HepG2 (cell line): ENCODE data around the gene GTF2I. TPM values are rescaled to one million over a fixed set of nuclear protein-coding genes. Genes with fewer than 3 reads are reported as not detected.
A peak's percentile ranks its signal among the peaks of the same experiment; 100 is the strongest.

Experiments
- CBFB ChIP-seq: sonication (generic); formaldehyde crosslinking; IDR thresholded peaks from 2 replicates; pipeline ENCODE4 v1.4.0; 2020; ENCODE audit warnings: missing genetic modification reagents
- IKZF1 ChIP-seq: fragments of 450-650 bp; IDR thresholded peaks from 2 replicates; pipeline ENCODE4 v1.7.1; 2016
- RBAK ChIP-seq: sonication (generic); formaldehyde crosslinking; IDR thresholded peaks from 2 replicates; pipeline ENCODE4 v1.5.1; 2020; ENCODE audit warnings: mild to moderate bottlenecking, missing genetic modification reagents
- SNAPC5 ChIP-seq: sonication (generic); formaldehyde crosslinking; IDR thresholded peaks from 2 replicates; pipeline ENCODE4 v1.8.1; 2023; ENCODE audit warnings: mild to moderate bottlenecking, missing genetic modification reagents, borderline replicate concordance
- ZBTB33 ChIP-seq: sonication (generic); formaldehyde crosslinking; IDR thresholded peaks from 2 replicates; pipeline ENCODE4 v1.4.0; 2020; ENCODE audit warnings: missing genetic modification reagents
- ZBTB38 ChIP-seq: sonication (generic); formaldehyde crosslinking; IDR thresholded peaks from 2 replicates; pipeline ENCODE4 v1.5.1; 2020; ENCODE audit warnings: mild to moderate bottlenecking, missing genetic modification reagents
- ZSCAN31 ChIP-seq: sonication (generic); formaldehyde crosslinking; IDR thresholded peaks from 2 replicates; pipeline ENCODE4 v1.5.0; 2020; ENCODE audit warnings: low read depth, mild to moderate bottlenecking, missing genetic modification reagents
- polyA plus RNA-seq, 8 experiments: library from polyadenylated mRNA; depleted of rRNA in 3 of 8; stranded (reverse) in 7 of 8; unstranded in 1 of 8; fragments of >200 nt; fragmentation: Illumina TruSeq in 4 of 8; extraction: Trizol in 4 of 8; gene quantifications; 2 replicates each; pipeline versions ENCODE4 v1.2.1 to v1.2.3, GENCODE V29; 2011 to 2016; ENCODE audit warnings: low read depth in 4 of 8, missing spikeins in 1 of 8, mixed read lengths in 1 of 8; ENCODE audit not compliant: insufficient read depth in 1 of 8
- total RNA-seq, 5 experiments: library from RNA; depleted of rRNA; stranded (reverse); fragments of >200 nt; fragmentation: Illumina TruSeq; extraction: Trizol; gene quantifications; 2 replicates each; pipeline ENCODE4 v1.2.3, GENCODE V29; 2016; ENCODE audit warnings: low read depth in 1 of 5
- TF ChIP-seq, protein P1 (sequence below): sonication (generic); formaldehyde crosslinking; IDR thresholded peaks from 2 replicates; pipeline ENCODE4 v1.5.1; 2020; ENCODE audit warnings: mild to moderate bottlenecking, missing genetic modification reagents, moderate library complexity
- TF ChIP-seq, protein P2 (sequence below): IDR thresholded peaks from 2 replicates; pipeline ENCODE4 v1.6.1; 2016; ENCODE audit warnings: low read depth

Gene GTF2I
- total and polyA plus RNA-seq, 2 of the 13 experiments (the other 11 are each of a cell fraction or from before 2014, with no cell fraction given): 74.6 to 125 TPM

GRCh38 chr7:74619235-74619860, 38.2 kb upstream of the GTF2I start (continued):
- TF ChIP-seq ZBTB33 (CRISPR knock-in tag) (no peak), ZSCAN31 (CRISPR knock-in tag) (no peak), SNAPC5 (CRISPR knock-in tag) (no peak), ZBTB38 (CRISPR knock-in tag) (peak; percentile 52; the same call in 1 of the 2 replicates), RBAK (0 out of 2 replicates have a peak, but pooled peaks have one; percentile 40), CBFB (CRISPR knock-in tag) (no peak), IKZF1 (no peak)
- TF ChIP-seq, protein P1, sequence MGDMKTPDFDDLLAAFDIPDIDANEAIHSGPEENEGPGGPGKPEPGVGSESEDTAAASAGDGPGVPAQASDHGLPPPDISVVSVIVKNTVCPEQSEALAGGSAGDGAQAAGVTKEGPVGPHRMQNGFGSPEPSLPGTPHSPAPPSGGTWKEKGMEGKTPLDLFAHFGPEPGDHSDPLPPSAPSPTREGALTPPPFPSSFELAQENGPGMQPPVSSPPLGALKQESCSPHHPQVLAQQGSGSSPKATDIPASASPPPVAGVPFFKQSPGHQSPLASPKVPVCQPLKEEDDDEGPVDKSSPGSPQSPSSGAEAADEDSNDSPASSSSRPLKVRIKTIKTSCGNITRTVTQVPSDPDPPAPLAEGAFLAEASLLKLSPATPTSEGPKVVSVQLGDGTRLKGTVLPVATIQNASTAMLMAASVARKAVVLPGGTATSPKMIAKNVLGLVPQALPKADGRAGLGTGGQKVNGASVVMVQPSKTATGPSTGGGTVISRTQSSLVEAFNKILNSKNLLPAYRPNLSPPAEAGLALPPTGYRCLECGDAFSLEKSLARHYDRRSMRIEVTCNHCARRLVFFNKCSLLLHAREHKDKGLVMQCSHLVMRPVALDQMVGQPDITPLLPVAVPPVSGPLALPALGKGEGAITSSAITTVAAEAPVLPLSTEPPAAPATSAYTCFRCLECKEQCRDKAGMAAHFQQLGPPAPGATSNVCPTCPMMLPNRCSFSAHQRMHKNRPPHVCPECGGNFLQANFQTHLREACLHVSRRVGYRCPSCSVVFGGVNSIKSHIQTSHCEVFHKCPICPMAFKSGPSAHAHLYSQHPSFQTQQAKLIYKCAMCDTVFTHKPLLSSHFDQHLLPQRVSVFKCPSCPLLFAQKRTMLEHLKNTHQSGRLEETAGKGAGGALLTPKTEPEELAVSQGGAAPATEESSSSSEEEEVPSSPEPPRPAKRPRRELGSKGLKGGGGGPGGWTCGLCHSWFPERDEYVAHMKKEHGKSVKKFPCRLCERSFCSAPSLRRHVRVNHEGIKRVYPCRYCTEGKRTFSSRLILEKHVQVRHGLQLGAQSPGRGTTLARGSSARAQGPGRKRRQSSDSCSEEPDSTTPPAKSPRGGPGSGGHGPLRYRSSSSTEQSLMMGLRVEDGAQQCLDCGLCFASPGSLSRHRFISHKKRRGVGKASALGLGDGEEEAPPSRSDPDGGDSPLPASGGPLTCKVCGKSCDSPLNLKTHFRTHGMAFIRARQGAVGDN (CRISPR knock-in tag): peak; percentile 32; the same call in 1 of the 2 replicates
- TF ChIP-seq, protein P2, sequence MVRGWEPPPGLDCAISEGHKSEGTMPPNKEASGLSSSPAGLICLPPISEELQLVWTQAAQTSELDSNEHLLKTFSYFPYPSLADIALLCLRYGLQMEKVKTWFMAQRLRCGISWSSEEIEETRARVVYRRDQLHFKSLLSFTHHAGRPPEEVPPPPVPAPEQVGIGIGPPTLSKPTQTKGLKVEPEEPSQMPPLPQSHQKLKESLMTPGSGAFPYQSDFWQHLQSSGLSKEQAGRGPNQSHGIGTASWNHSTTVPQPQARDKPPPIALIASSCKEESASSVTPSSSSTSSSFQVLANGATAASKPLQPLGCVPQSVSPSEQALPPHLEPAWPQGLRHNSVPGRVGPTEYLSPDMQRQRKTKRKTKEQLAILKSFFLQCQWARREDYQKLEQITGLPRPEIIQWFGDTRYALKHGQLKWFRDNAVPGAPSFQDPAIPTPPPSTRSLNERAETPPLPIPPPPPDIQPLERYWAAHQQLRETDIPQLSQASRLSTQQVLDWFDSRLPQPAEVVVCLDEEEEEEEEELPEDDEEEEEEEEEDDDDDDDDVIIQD: no peak
